NCI-H82 treated with DMSO at 0.1 percent for 48 hours (cell line): ENCODE measurements around the gene TEX11.
"Not testable (repeated sequence)": the region's sequence is repeated elsewhere in the genome, so short reads cannot be mapped to it uniquely, and the experiment has no call there.

ENCODE experiments used
- DNase-seq: peaks from one replicate; lab custom pipeline; 2025; ENCODE audit not compliant: unreplicated experiment; lab: John Stamatoyannopoulos, UW

The TEX11 gene

GRCh38 chrX:70762285-70762684 lies 146.2 kb downstream of the TEX11 start:
- DNase-seq: peak; percentile 7

GRCh38 chrX:70755850-70756249 lies 152.7 kb downstream of the TEX11 start:
- DNase-seq: no peak

- no peak for DNase-seq
Measured at GRCh38 chrX:70754169-70754848, 154.2 kb downstream of the TEX11 start.

GRCh38 chrX:70733774-70734173 lies 174.7 kb downstream of the TEX11 start:
- not testable (repeated sequence) for DNase-seq

- DNase-seq: not testable (repeated sequence)
Measured at GRCh38 chrX:70727961-70728360, 180.6 kb downstream of the TEX11 start.

- DNase-seq: no peak
Measured at GRCh38 chrX:70720721-70721120, 187.8 kb downstream of the TEX11 start.

- DNase-seq: not testable (repeated sequence)
Measured at GRCh38 chrX:70711336-70711735, 197.2 kb downstream of the TEX11 start.

GRCh38 chrX:70694339-70695122 lies 214.0 kb downstream of the TEX11 start:
- DNase-seq: no peak

GRCh38 chrX:70679455-70679854 lies 229.1 kb downstream of the TEX11 start:
- not testable (repeated sequence) for DNase-seq

GRCh38 chrX:70675284-70675683 lies 233.2 kb downstream of the TEX11 start:
- no peak for DNase-seq

GRCh38 chrX:70672326-70672725 lies 236.2 kb downstream of the TEX11 start:
- no peak for DNase-seq

- DNase-seq: no peak
Measured at GRCh38 chrX:70669120-70669519, 239.4 kb downstream of the TEX11 start.

GRCh38 chrX:70664726-70665125 lies 243.8 kb downstream of the TEX11 start:
- peak; percentile 6 for DNase-seq

- DNase-seq: not testable (repeated sequence)
Measured at GRCh38 chrX:70661124-70661523, 247.4 kb downstream of the TEX11 start.

- not testable (repeated sequence) for DNase-seq
Measured at GRCh38 chrX:70657546-70657945, 251.0 kb downstream of the TEX11 start.

GRCh38 chrX:70656304-70656703 lies 252.2 kb downstream of the TEX11 start:
- DNase-seq: no peak

- not testable (repeated sequence) for DNase-seq
Measured at GRCh38 chrX:70647910-70648309, 260.6 kb downstream of the TEX11 start.

- DNase-seq: no peak
Measured at GRCh38 chrX:70636218-70636617, 272.3 kb downstream of the TEX11 start.

- no peak for DNase-seq
Measured at GRCh38 chrX:70635669-70636068, 272.8 kb downstream of the TEX11 start.

- DNase-seq: no peak
Measured at GRCh38 chrX:70635227-70635626, 273.3 kb downstream of the TEX11 start.

- DNase-seq: no peak
Measured at GRCh38 chrX:70621743-70622142, 286.8 kb downstream of the TEX11 start.

GRCh38 chrX:70618467-70618866 lies 290.0 kb downstream of the TEX11 start:
- no peak for DNase-seq
